Activated naive CD8-positive, alpha-beta T cell treated with anti-CD3 and anti-CD28 coated beads for 36 hours (primary cell): ENCODE data around the gene ADSL. TPM values are rescaled to one million over a fixed set of nuclear protein-coding genes. Genes with fewer than 3 reads are reported as not detected.
A peak's percentile ranks its signal among the peaks of the same experiment; 100 is the strongest.
"Not testable (repeated sequence)": the region's sequence is repeated elsewhere in the genome, so short reads cannot be mapped to it uniquely, and the experiment has no call there.

ENCODE experiments used
- DNase-seq: peaks from one replicate; pipeline ENCODE4 v3.0.0; 2021
- H3K27ac Mint-ChIP-seq: one replicate; pipeline ENCODE4 v1.8.0; 2022; ENCODE audit warnings: mild to moderate bottlenecking, moderate library complexity, mixed read lengths
- H3K27me3 Mint-ChIP-seq: one replicate; pipeline ENCODE4 v1.8.0; 2022; ENCODE audit warnings: mild to moderate bottlenecking, mixed read lengths
- H3K36me3 Mint-ChIP-seq: one replicate; pipeline ENCODE4 v1.8.0; 2021; ENCODE audit warnings: mild to moderate bottlenecking, mixed read lengths
- H3K4me1 Mint-ChIP-seq: one replicate; pipeline ENCODE4 v1.8.0; 2021; ENCODE audit warnings: mixed read lengths
- H3K4me3 Mint-ChIP-seq: one replicate; pipeline ENCODE4 v1.8.0; 2022; ENCODE audit warnings: mild to moderate bottlenecking, moderate library complexity, mixed read lengths
- H3K9me3 Mint-ChIP-seq: one replicate; pipeline ENCODE4 v1.8.0; 2022; ENCODE audit warnings: mixed read lengths
- total RNA-seq, 2 experiments: library from RNA; stranded (reverse); gene quantifications; one replicate each; pipeline ENCODE4 v1.2.3, GENCODE V29; 2021

ADSL gene
- total RNA-seq, 2 experiments from 2014 or later = 174 to 178 TPM

DNA sequence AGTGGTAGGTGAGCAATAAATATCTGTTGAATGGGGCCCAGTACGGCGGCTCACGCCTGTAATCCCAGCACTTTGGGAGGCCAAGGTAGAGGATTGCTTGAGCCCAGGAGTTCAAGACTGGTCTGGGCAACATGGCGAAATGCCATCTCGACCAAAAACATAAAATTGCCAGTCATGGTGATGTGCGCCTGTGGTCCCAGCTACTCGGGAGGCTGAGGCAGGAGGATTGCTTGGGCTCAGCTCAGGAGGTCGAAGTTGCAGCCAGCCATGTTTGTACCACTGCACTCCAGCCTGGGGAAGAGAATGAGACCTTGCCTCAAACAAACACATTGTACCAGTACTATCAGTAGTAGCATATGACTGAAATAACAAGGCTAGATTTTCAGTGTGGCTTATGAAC, 28.3 kb downstream of the ADSL start:
- no peak for DNase-seq
- Mint-ChIP-seq H3K27me3 (no peaks in the 10 kb centered on the region), H3K4me3 (no peak overlapping the region), H3K36me3 (peaks cover 14% of the 10 kb centered on the region), H3K27ac (no peak overlapping the region), H3K4me1 (peaks cover 34% of the 10 kb centered on the region), H3K9me3 (no peaks in the 10 kb centered on the region)

DNA sequence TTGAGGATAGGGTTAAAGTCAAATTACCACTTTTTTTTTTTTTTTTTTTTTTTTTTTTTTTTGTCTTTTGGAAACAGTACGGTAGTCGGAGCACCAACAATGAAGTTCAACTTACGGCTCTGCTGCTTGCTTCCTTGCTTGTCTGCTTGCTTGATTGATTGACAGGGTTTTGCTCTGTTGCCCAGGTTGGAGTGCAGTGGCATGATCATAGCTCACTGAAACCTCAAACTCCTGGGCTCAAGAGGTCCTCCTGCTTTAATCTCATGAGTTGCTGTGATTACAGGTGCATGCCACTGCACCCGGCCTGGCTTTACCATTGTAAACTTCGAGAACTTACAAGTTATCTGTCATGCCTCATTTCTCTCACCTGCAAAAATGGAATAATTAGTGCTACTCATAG, 29.8 kb downstream of the ADSL start:
- Mint-ChIP-seq H3K36me3 (peaks cover 10% of the 10 kb centered on the region), H3K27me3 (no peaks in the 10 kb centered on the region), H3K9me3 (no peaks in the 10 kb centered on the region), H3K4me3 (no peak overlapping the region), H3K4me1 (peaks cover 30% of the 10 kb centered on the region), H3K27ac (no peak overlapping the region)
- no peak for DNase-seq

DNA sequence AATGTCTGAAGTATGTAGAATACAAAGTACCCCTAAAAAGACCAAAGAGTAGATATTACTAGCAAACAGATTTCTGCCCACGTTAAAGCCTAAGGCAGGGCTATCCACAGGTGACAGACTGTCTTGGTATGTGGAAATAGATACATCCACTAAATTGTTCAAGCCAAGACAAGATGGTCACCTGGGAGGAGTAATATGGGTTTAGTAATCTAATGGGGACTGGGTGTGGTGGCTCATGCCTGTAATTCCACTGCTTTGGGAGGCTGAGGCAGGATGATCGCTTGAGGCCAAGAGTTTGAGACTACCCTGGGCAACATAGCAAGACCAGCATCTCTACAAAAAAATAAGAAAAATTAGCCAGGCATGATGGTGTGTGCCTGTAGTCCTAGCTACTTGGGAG, 31.6 kb downstream of the ADSL start:
- H3K36me3 Mint-ChIP-seq = peaks cover 6% of the 10 kb centered on the region
- no peak for DNase-seq
- peaks cover 27% of the 10 kb centered on the region for H3K4me1 Mint-ChIP-seq
- H3K27me3 Mint-ChIP-seq = no peaks in the 10 kb centered on the region
- H3K4me3 Mint-ChIP-seq = no peak overlapping the region
- H3K9me3 Mint-ChIP-seq = no peaks in the 10 kb centered on the region
- no peak overlapping the region for H3K27ac Mint-ChIP-seq

DNA sequence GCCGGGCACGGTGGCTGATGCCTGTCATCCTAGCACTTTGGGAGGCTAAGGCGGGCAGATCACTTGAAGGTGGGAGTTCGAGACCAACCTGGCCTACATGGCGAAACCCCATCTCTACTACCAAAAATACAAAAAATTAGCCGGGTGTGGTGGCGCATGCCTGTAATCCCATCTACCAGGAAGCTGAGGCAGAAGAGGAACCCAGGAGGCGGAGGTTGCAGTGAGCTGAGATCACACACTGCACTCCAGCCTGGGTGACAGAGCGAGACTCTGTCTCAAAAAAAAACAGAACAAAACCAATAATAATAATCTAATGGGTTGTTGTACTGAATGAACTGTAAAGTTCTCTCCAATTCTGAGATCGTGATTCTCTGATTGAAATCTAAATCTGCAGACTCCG, 32.1 kb downstream of the ADSL start:
- H3K4me3 Mint-ChIP-seq, H3K27me3 Mint-ChIP-seq, H3K9me3 Mint-ChIP-seq, H3K36me3 Mint-ChIP-seq, H3K27ac Mint-ChIP-seq, DNase-seq: not testable (repeated sequence)
- H3K4me1 Mint-ChIP-seq = peaks cover 33% of the 10 kb centered on the region

DNA sequence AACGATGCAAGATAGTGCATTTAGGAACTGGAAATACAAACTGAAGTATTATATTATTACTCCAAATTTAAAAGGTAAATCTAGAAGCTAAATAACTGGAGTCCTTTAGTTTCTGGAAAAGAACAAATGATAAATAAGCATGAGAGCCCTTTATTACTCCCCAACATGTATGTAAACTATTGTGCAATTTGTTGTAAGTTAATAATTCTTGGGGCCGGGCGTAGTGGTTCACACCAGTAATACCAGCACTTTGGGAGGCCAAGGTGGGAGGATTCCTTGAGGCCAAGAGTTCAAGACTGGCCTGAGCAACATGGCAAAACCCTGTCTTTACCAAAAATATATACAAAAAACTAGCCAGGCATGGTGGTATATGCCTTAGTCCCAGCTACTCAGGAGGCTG, 35.2 kb downstream of the ADSL start:
- DNase-seq = no peak
- H3K27me3 Mint-ChIP-seq = no peaks in the 10 kb centered on the region
- no peak overlapping the region for H3K4me3 Mint-ChIP-seq
- H3K27ac Mint-ChIP-seq = no peak overlapping the region
- H3K9me3 Mint-ChIP-seq = no peaks in the 10 kb centered on the region
- peaks cover 45% of the 10 kb centered on the region for H3K4me1 Mint-ChIP-seq
- H3K36me3 Mint-ChIP-seq = peaks cover 8% of the 10 kb centered on the region

DNA sequence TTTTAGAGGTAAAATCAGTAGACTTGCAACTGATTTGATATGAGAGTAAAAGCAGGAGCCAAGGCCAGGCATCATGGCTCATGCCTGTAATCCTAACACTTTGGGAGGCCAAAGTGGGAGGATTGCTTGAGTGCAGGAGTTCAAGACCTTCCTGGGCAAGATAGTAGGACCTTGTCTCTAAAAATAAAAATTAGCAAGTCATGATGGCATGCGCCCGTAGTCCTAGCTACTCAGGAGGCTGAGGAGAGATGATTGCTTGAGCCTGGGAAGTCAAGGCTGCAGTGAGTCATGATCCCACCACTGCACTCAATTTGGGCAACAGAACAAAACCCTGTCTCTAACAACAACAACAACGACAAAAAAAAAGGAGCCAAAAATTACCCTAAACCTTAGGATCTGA, 37.6 kb downstream of the ADSL start:
- Mint-ChIP-seq H3K27me3 (no peaks in the 10 kb centered on the region), H3K36me3 (peaks cover 16% of the 10 kb centered on the region), H3K27ac (peak overlapping the region; percentile 8), H3K4me1 (peaks cover 60% of the 10 kb centered on the region), H3K4me3 (no peak overlapping the region), H3K9me3 (no peaks in the 10 kb centered on the region)
- DNase-seq = no peak

DNA sequence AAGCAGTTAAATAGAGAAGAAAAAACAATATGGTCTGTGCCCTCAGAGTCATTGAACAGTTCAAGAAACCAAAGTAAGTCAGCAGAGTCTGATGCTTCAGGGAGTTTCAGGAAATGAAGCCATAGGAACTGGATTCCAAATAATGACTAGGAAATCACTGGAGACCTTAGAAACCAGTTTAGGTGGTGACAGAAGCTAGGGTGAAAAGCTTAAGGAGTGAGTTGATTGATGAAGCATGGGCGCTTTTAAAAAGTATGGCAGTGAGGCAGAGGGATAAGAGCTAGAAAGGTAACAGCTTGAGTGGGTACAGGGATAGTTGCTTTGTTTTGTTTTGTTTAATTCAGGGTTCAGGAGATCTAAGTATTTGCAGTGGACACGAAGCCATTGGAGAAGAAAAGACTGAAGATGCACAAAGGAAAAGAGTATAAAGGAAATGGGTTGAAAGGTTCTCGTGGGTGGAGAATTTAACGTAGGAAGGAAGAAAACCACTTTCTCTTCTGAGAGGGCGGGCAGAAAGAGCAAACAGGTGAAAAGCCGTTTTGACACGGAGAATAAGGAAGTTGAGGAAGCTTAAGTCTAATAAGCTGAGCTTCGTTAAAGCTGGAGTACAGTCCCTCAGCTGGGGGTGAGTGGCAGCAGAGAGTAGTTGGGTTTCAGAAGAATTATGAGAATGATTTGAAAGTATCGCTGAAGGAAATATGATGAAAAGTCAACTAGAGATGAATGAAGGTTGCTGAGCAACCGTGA, 38.9 kb downstream of the ADSL start:
- no peaks in the 10 kb centered on the region for H3K27me3 Mint-ChIP-seq
- H3K9me3 Mint-ChIP-seq = no peaks in the 10 kb centered on the region
- H3K36me3 Mint-ChIP-seq = peaks cover 18% of the 10 kb centered on the region
- H3K27ac Mint-ChIP-seq = peak overlapping the region; percentile 90
- peaks cover 53% of the 10 kb centered on the region for H3K4me1 Mint-ChIP-seq
- no peak for DNase-seq
- H3K4me3 Mint-ChIP-seq = peak overlapping the region; percentile 66

DNA sequence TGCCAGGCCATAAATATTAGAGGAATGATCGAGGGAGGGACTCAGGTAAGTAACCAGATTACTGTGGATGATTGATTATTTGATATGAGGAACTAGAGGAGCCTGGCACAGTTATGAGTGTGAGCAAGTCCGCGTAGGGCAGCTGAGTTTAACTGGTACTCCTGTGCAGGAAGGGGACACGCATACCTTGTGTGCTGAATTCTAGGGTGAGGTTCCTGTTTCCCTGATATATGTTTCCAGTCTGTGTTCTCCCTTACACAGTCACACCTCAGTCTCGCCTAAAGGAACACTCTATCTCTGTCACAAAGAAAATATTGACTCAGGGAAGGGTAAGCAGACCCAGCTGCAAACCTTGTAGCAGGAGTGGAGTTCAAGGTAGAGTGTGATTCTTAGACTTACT, 41.4 kb downstream of the ADSL start:
- no peak overlapping the region for H3K27ac Mint-ChIP-seq
- H3K27me3 Mint-ChIP-seq = no peaks in the 10 kb centered on the region
- DNase-seq = no peak
- peaks cover 59% of the 10 kb centered on the region for H3K4me1 Mint-ChIP-seq
- no peaks in the 10 kb centered on the region for H3K9me3 Mint-ChIP-seq
- peaks cover 20% of the 10 kb centered on the region for H3K36me3 Mint-ChIP-seq
- H3K4me3 Mint-ChIP-seq = no peak overlapping the region

DNA sequence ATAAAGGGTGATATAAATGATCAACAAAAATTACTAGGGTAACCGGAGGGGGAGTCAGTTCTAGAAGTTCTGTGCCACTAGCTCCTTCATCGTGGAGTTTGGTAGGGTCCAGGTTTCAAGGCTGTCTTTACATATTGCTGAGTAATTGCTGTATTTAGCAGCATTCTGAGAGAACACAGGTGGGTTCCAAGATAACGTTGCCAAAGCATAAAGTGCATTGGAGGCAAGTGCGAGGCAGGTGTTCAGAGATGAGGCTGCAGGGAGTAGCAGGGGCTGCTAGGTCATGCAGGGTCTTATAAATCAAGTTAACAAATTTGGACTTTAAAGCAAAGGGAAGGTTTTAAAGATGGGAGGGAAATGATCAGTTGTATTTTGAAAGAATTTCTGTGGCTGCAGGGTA, 41.9 kb downstream of the ADSL start:
- Mint-ChIP-seq H3K36me3 (peaks cover 19% of the 10 kb centered on the region), H3K27me3 (no peaks in the 10 kb centered on the region), H3K9me3 (no peaks in the 10 kb centered on the region), H3K4me3 (no peak overlapping the region), H3K4me1 (peaks cover 55% of the 10 kb centered on the region), H3K27ac (no peak overlapping the region)
- no peak for DNase-seq

DNA sequence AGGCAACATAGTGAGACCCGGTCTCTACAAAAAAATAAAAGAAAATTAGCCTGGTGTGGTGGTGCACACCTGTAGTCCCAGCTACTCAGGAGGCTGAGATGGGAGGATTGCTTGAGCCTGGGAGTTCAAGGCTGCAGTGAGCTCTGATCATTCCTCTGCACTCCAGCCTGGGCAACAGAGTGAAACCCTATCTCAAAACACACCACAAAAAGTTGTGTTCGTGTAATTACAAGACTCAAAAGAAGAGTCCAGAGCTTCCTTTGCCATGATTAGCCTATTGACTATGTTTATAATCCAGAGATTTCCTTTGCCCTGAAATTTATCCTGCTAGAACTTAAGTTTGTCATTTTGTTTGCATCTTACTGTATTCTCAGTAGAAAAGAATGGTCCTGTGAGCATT, 45.1 kb downstream of the ADSL start:
- Mint-ChIP-seq H3K4me3 (no peak overlapping the region), H3K4me1 (peaks cover 40% of the 10 kb centered on the region), H3K36me3 (peaks cover 19% of the 10 kb centered on the region), H3K27me3 (no peaks in the 10 kb centered on the region), H3K9me3 (no peaks in the 10 kb centered on the region), H3K27ac (no peak overlapping the region)
- DNase-seq = no peak

DNA sequence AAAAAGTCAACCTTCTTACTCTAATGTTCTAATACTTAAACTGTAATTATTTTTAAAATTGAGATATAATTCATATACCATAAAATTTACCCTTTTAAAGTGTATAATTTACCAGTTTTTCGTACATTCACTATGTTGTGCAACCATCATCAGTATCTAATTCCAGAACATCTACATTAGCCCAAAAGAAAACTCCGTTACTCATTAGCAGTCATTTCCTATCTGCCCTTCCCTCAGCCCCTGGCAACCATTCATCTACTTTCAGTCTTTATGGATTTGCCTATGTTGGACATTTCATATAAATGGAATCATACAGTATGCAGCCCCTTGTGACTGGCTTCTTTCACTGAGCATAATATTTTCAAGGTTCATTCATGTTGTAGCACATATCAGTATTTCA, 46.3 kb downstream of the ADSL start:
- H3K4me1 Mint-ChIP-seq = peaks cover 45% of the 10 kb centered on the region
- no peaks in the 10 kb centered on the region for H3K9me3 Mint-ChIP-seq
- no peaks in the 10 kb centered on the region for H3K27me3 Mint-ChIP-seq
- DNase-seq = no peak
- H3K4me3 Mint-ChIP-seq = no peak overlapping the region
- H3K36me3 Mint-ChIP-seq = peaks cover 21% of the 10 kb centered on the region
- H3K27ac Mint-ChIP-seq = no peak overlapping the region

DNA sequence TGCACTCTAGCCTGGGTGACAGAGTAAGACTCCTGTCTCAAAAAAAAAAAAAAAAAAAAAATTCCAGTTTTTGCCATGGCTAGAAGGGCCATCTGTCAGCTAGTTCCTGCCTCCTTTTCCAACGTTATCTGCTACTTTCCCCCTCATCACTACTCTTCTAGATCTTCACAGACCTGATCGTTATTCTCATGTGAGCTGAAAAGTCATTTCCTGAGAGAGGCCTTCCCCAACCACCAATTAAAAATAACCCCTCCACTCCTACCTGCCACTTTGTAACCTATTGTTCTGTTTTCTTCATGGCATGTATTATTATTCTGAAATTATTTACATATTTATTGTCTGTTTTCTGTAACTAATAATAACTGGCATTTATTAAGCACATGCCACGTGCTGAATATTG, 48.3 kb downstream of the ADSL start:
- no peaks in the 10 kb centered on the region for H3K27me3 Mint-ChIP-seq
- DNase-seq = no peak
- no peak overlapping the region for H3K4me3 Mint-ChIP-seq
- no peaks in the 10 kb centered on the region for H3K9me3 Mint-ChIP-seq
- peak overlapping the region; percentile 72 for H3K27ac Mint-ChIP-seq
- H3K4me1 Mint-ChIP-seq = peaks cover 51% of the 10 kb centered on the region
- H3K36me3 Mint-ChIP-seq = peaks cover 18% of the 10 kb centered on the region

DNA sequence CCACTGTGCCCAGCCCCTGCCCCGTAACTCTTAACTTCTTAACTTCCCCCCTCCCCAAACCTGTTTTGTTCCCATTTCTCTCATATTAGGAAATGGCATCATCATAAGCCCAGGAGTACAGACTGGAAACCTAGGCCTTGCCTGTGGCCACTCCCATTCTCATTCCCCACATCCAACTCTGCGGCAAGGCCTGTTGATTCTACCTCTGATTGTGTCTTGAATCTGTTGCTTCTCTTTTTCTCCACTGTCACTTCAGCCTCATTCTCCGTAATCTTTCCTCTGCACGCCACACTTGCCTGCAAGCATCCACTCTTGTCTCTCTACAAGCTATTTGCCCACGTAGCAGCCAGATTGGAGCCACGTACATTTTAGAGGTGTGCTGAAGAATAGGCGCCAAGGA, 49.3 kb downstream of the ADSL start:
- Mint-ChIP-seq H3K27me3 (no peaks in the 10 kb centered on the region), H3K4me1 (peaks cover 59% of the 10 kb centered on the region), H3K36me3 (peaks cover 23% of the 10 kb centered on the region), H3K27ac (no peak overlapping the region), H3K9me3 (no peaks in the 10 kb centered on the region), H3K4me3 (no peak overlapping the region)
- DNase-seq = no peak

DNA sequence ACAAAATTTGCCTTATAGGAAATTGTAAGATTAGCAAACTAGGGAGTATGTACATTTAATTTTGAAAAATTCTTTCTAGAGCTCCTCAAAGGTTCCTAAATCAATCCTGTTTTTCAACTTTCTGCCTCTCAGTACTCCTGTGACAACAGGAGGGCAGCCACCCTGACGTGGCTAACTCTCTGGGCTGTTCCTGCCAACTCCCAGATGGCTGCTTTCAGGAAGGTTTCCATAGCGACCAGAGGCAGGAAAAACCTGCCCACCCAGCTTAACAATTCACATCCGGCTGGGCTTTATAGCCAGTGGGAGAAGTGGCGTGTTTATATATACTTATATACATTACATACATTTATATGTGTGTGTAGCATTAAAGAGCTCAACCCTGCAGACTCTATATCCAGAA, 50.6 kb downstream of the ADSL start:
- H3K4me3 Mint-ChIP-seq = no peak overlapping the region
- no peak overlapping the region for H3K27ac Mint-ChIP-seq
- H3K4me1 Mint-ChIP-seq = peaks cover 63% of the 10 kb centered on the region
- DNase-seq = no peak
- H3K36me3 Mint-ChIP-seq = peaks cover 30% of the 10 kb centered on the region
- H3K27me3 Mint-ChIP-seq = no peaks in the 10 kb centered on the region
- H3K9me3 Mint-ChIP-seq = no peaks in the 10 kb centered on the region

DNA sequence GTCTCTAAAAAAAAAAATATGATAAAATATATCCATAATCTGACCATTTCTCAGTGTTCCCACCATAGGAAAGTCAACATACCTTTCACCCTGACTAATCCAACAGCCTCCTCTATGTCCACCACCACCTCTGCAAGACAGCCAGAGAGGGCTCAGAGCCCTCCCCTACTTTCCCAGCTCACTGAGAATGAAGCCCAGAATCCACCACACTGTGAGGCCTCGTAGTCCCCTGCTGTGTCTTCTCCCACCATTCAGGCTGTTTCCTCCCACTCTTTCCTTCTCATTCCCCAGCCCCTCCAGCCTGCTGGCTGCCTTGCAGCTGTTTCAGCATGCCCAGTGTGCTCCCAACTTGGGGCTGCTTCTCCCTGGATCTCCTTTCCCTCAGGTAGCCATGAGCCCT, 51.1 kb downstream of the ADSL start:
- H3K27me3 Mint-ChIP-seq = no peaks in the 10 kb centered on the region
- peaks cover 35% of the 10 kb centered on the region for H3K36me3 Mint-ChIP-seq
- peaks cover 64% of the 10 kb centered on the region for H3K4me1 Mint-ChIP-seq
- H3K4me3 Mint-ChIP-seq = no peak overlapping the region
- H3K27ac Mint-ChIP-seq = peak overlapping the region; percentile 78
- no peak for DNase-seq
- no peaks in the 10 kb centered on the region for H3K9me3 Mint-ChIP-seq

DNA sequence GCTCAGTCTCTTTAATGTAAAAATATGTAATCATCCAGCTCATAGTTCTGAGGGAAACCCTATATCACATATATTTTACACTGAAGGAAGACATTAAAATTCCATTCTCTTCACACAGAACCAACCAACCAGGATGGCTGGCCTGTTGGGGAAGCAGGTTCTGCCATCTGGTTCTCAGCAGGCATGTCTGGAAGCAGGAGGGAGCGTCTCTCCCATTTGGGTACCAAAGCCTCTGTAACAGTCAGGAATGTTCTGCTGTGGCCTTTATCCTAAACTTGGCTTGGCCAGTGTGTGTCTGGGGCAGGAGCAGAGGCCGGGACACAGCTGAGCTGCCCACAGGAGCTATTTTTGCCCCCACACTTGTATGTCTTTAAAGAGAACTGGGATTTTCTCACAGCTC, 53.3 kb downstream of the ADSL start:
- Mint-ChIP-seq H3K27me3 (no peaks in the 10 kb centered on the region), H3K36me3 (peaks cover 48% of the 10 kb centered on the region), H3K4me1 (peaks cover 76% of the 10 kb centered on the region), H3K4me3 (no peak overlapping the region), H3K27ac (peak overlapping the region; percentile 45), H3K9me3 (no peaks in the 10 kb centered on the region)
- no peak for DNase-seq
